H1 (cell line): ENCODE measurements around the gene RBM20. TPM values are rescaled to one million over a fixed set of nuclear protein-coding genes. Genes with fewer than 3 reads are reported as not detected.

Experiments
- CTCF ChIA-PET: fragments of 300-600 bp; sonication (Branson Sonifier 250); formaldehyde crosslinking; loops from one replicate; lab custom pipeline; 2021; ENCODE audit not compliant: partially characterized antibody; lab: Charles Lee
- POLR2A ChIA-PET: fragments of 300-600 bp; sonication (Branson Sonifier 250); formaldehyde crosslinking; loops from one replicate; lab custom pipeline; 2021; ENCODE audit warnings: inconsistent platforms; ENCODE audit not compliant: partially characterized antibody; lab: Charles Lee
- DNase-seq, 2 experiments: peaks; one replicate each; pipeline versions ENCODE4 v3.0.0 to v3.0.0-alpha.2; 2010 to 2022; ENCODE audit warnings: low spot score in 2 of 2, low read depth in 1 of 2, mixed read lengths in 1 of 2
- FAIRE-seq: peaks from 2 replicates; lab custom pipeline; 2011; peaks lifted over from hg19 to GRCh38; lab: Jason Lieb, UNC
- H2AFZ ChIP-seq: 2 replicates; pipeline ENCODE4 v1.8.1; 2012; ENCODE audit warnings: low read length, inconsistent platforms
- H2AK5ac ChIP-seq: 2 replicates; pipeline ENCODE4 v1.6.1; 2013; ENCODE audit warnings: low read depth, low read length
- H2BK120ac ChIP-seq: replicated peaks from 2 replicates; pipeline ENCODE3; 2013; ENCODE audit warnings: low read depth, low read length, inconsistent platforms
- H2BK12ac ChIP-seq: 2 replicates; pipeline ENCODE4 v1.6.1; 2013; ENCODE audit warnings: low read depth, low read length
- H2BK15ac ChIP-seq: 2 replicates; pipeline ENCODE4 v1.6.1; 2013; ENCODE audit warnings: low read length
- H2BK20ac ChIP-seq: 2 replicates; pipeline ENCODE4 v1.6.1; 2013; ENCODE audit warnings: low read length
- H2BK5ac ChIP-seq: 2 replicates; pipeline ENCODE4 v1.6.1; 2013; ENCODE audit warnings: low read depth, low read length
- H3K14ac ChIP-seq: 2 replicates; pipeline ENCODE4 v1.6.1; 2013; ENCODE audit warnings: inconsistent platforms; ENCODE audit not compliant: insufficient read length
- H3K18ac ChIP-seq: 2 replicates; pipeline ENCODE4 v1.6.1; 2013; ENCODE audit warnings: low read length; ENCODE audit errors: extremely low read depth
- H3K23ac ChIP-seq: 2 replicates; pipeline ENCODE4 v1.6.1; 2013; ENCODE audit warnings: inconsistent platforms; ENCODE audit not compliant: insufficient read length
- H3K23me2 ChIP-seq: 2 replicates; pipeline ENCODE4 v1.6.1; 2013; ENCODE audit warnings: low read depth, low read length
- H3K27ac ChIP-seq: 2 replicates; pipeline ENCODE4 v1.6.1; 2011; ENCODE audit warnings: low read depth, low read length, inconsistent platforms
- H3K27me3 ChIP-seq, 4 experiments: replicated peaks in 1 of 4; 1 replicate in 1 of 4; 2 replicates in 3 of 4; pipeline versions ENCODE4 v1.6.1 to v1.8.1; 2011 to 2013; ENCODE audit warnings: low read length in 3 of 4, mild to moderate bottlenecking in 3 of 4, inconsistent platforms in 2 of 4, mixed read lengths in 2 of 4, moderate library complexity in 1 of 4; ENCODE audit not compliant: control insufficient read depth in 3 of 4, insufficient read depth in 3 of 4; ENCODE audit errors: extremely low read depth in 1 of 4
- H3K36me3 ChIP-seq, 4 experiments: 2 replicates each; pipeline versions ENCODE4 v1.6.1 to v1.8.1; 2011 to 2013; ENCODE audit warnings: mild to moderate bottlenecking in 4 of 4, low read length in 3 of 4, moderate library complexity in 2 of 4, control low read depth in 1 of 4, inconsistent platforms in 1 of 4; ENCODE audit not compliant: insufficient read depth in 4 of 4, control insufficient read depth in 2 of 4
- H3K4ac ChIP-seq: replicated peaks from 2 replicates; pipeline ENCODE3; 2013; ENCODE audit warnings: low read length, low read depth, mixed read lengths, inconsistent platforms; ENCODE audit not compliant: insufficient read length
- H3K4me1 ChIP-seq, 4 experiments: replicated peaks in 1 of 4; 1 replicate in 1 of 4; 2 replicates in 3 of 4; pipeline versions ENCODE4 v1.6.1 to v1.8.1; 2011 to 2013; ENCODE audit warnings: low read length in 3 of 4, inconsistent platforms in 2 of 4, mixed read lengths in 1 of 4; ENCODE audit not compliant: insufficient read depth in 4 of 4, control insufficient read depth in 3 of 4
- H3K4me2 ChIP-seq, 2 experiments: 2 replicates each; pipeline versions ENCODE4 v1.6.1 to v1.8.1; 2011 to 2013; ENCODE audit warnings: low read depth in 2 of 2, low read length in 2 of 2, control low read depth in 1 of 2, inconsistent platforms in 1 of 2, mild to moderate bottlenecking in 1 of 2; ENCODE audit not compliant: insufficient read depth in 1 of 2
- H3K4me3 ChIP-seq, 4 experiments: fragments of 200-600, 300-600 bp in 1 of 4; sonication (generic), shearing (Covaris generic), sonication (Bioruptor Twin) in 1 of 4; 2 replicates each; pipeline versions ENCODE4 v1.5.1 to v1.8.1; 2011 to 2016; ENCODE audit warnings: low read length in 4 of 4, low read depth in 3 of 4, control low read depth in 2 of 4, inconsistent platforms in 2 of 4, mild to moderate bottlenecking in 2 of 4, mixed read lengths in 1 of 4, moderate library complexity in 1 of 4; ENCODE audit not compliant: insufficient read depth in 2 of 4; ENCODE audit errors: extremely low read depth in 1 of 4
- H3K56ac ChIP-seq: replicated peaks from 2 replicates; pipeline ENCODE3; 2013; ENCODE audit warnings: low read depth, mild to moderate bottlenecking, mixed read lengths, low read length, inconsistent platforms; ENCODE audit not compliant: insufficient read length
- H3K79me1 ChIP-seq: 2 replicates; pipeline ENCODE4 v1.6.1; 2013; ENCODE audit warnings: low read depth, low read length, control low read depth
- H3K79me2 ChIP-seq, 2 experiments: 2 replicates each; pipeline versions ENCODE4 v1.6.1 to v1.8.1; 2012 to 2013; ENCODE audit warnings: low read length in 2 of 2, mild to moderate bottlenecking in 2 of 2, inconsistent platforms in 1 of 2; ENCODE audit not compliant: insufficient read depth in 2 of 2, control insufficient read depth in 1 of 2
- H3K9ac ChIP-seq, 4 experiments: replicated peaks in 1 of 4; 1 replicate in 1 of 4; 2 replicates in 3 of 4; pipeline versions ENCODE4 v1.6.1 to v1.8.1; 2011 to 2013; ENCODE audit warnings: low read depth in 3 of 4, low read length in 3 of 4, control low read depth in 2 of 4, mild to moderate bottlenecking in 2 of 4, moderate library complexity in 2 of 4, inconsistent platforms in 1 of 4; ENCODE audit errors: extremely low read depth in 1 of 4
- H3K9me3 ChIP-seq, 2 experiments: 2 replicates each; pipeline versions ENCODE4 v1.6.1 to v1.8.1; 2012 to 2013; ENCODE audit warnings: mild to moderate bottlenecking in 2 of 2, moderate library complexity in 2 of 2, control low read depth in 1 of 2, inconsistent platforms in 1 of 2, low read depth in 1 of 2, low read length in 1 of 2, mixed read lengths in 1 of 2; ENCODE audit not compliant: insufficient read depth in 2 of 2
- H4K20me1 ChIP-seq, 2 experiments: replicated peaks in 1 of 2; 2 replicates each; pipeline versions ENCODE3 to v1.8.1; 2011 to 2013; ENCODE audit warnings: inconsistent platforms in 2 of 2, low read length in 2 of 2, mild to moderate bottlenecking in 1 of 2; ENCODE audit not compliant: insufficient read depth in 2 of 2, control insufficient read depth in 1 of 2
- H4K5ac ChIP-seq: 2 replicates; pipeline ENCODE4 v1.6.1; 2013; ENCODE audit warnings: low read length, low read depth, mixed read lengths, inconsistent platforms; ENCODE audit not compliant: insufficient read length
- H4K8ac ChIP-seq: 2 replicates; pipeline ENCODE4 v1.8.0; 2013; ENCODE audit warnings: mild to moderate bottlenecking, moderate library complexity, low read length, inconsistent platforms; ENCODE audit not compliant: insufficient read depth; ENCODE audit errors: extremely low read depth
- H4K91ac ChIP-seq: replicated peaks from 2 replicates; pipeline ENCODE3; 2013; ENCODE audit warnings: low read length, mixed read lengths, inconsistent platforms; ENCODE audit not compliant: insufficient read length
- BCL11A ChIP-seq, 2 experiments: IDR thresholded peaks; one replicate each; pipeline ENCODE4 v1.6.1; 2011; ENCODE audit warnings: low read depth in 2 of 2, low read length in 2 of 2, mild to moderate bottlenecking in 2 of 2
- CBX8 ChIP-seq: fragments of 300-800, 300-1000 bp; sonication (generic); IDR thresholded peaks from 2 replicates; pipeline ENCODE4 v1.7.1; 2016; ENCODE audit warnings: low read depth, low read length, borderline replicate concordance
- KDM1A ChIP-seq: fragments of 200-600, 300-600 bp; sonication (generic); IDR thresholded peaks from 2 replicates; pipeline ENCODE4 v1.7.1; 2016; ENCODE audit warnings: mild to moderate bottlenecking, low read length, borderline replicate concordance
- KDM5A ChIP-seq: fragments of 200-600 bp; IDR thresholded peaks from 2 replicates; pipeline ENCODE4 v1.7.1; 2012; ENCODE audit warnings: mild to moderate bottlenecking, low read length, inconsistent platforms, mixed read lengths
- POLR2AphosphoS5 ChIP-seq: IDR thresholded peaks from 2 replicates; pipeline ENCODE4 v1.6.1; 2011; ENCODE audit warnings: low read depth, low read length
- RFX5 ChIP-seq: IDR thresholded peaks from 2 replicates; pipeline ENCODE4 v1.6.1; 2011; ENCODE audit warnings: low read depth, low read length, improper control_type of control experiment, borderline replicate concordance
- RNF2 ChIP-seq: fragments of 200-900, 300-1000 bp; sonication (generic); IDR thresholded peaks from 2 replicates; pipeline ENCODE4 v1.7.1; 2016; ENCODE audit warnings: borderline replicate concordance, low read depth, mild to moderate bottlenecking, antibody characterized with exemption, low read length; ENCODE audit not compliant: poor library complexity, severe bottlenecking; ENCODE audit errors: missing control alignments
- SAP30 ChIP-seq: fragments of 300-600 bp; sonication (generic); IDR thresholded peaks from 2 replicates; pipeline ENCODE4 v1.7.1; 2012; ENCODE audit warnings: low read length, moderate library complexity, mild to moderate bottlenecking, inconsistent platforms; ENCODE audit not compliant: insufficient read depth, insufficient replicate concordance
- SIRT6 ChIP-seq: IDR thresholded peaks from one replicate; pipeline ENCODE4 v1.7.1; 2012; ENCODE audit warnings: low read length, inconsistent platforms
- TAF1 ChIP-seq: IDR thresholded peaks from 2 replicates; pipeline ENCODE4 v1.6.1; 2011; ENCODE audit warnings: mild to moderate bottlenecking, low read depth, low read length
- TEAD4 ChIP-seq: IDR thresholded peaks from 2 replicates; pipeline ENCODE4 v1.6.1; 2012; ENCODE audit warnings: low read depth, low read length, inconsistent platforms, mixed read lengths
- WGBS, 2 experiments: shearing (Covaris generic) in 1 of 2; methylation state at CpG; one replicate each; pipeline versions ENCODE4 v1.1.6 to v1.1.7; 2013 to 2015; ENCODE audit warnings: low lambda C conversion rate in 2 of 2, mixed read lengths in 2 of 2, inconsistent platforms in 1 of 2, low coverage in 1 of 2, missing lambda C conversion rate in 1 of 2; ENCODE audit not compliant: insufficient replicate concordance in 2 of 2, insufficient coverage in 1 of 2, insufficient read length in 1 of 2; ENCODE audit errors: extremely low coverage in 1 of 2, missing lambda C conversion rate in 1 of 2; 5-methylcytosine and 5-hydroxymethylcytosine counted together
- polyA plus RNA-seq, 7 experiments: library from polyadenylated mRNA; depleted of rRNA in 3 of 7; stranded (reverse) in 5 of 7; unstranded in 2 of 7; fragments of >200 nt in 5 of 7; fragments of 200-250 nt in 2 of 7; gene quantifications; 1 replicate in 5 of 7; 2 replicates in 1 of 7; 4 replicates in 1 of 7; pipeline versions ENCODE4 v1.2.1 to v1.2.3, GENCODE V29; 2011 to 2013; ENCODE audit warnings: missing spikeins in 2 of 7, mixed read lengths in 2 of 7
- total RNA-seq: library from RNA; stranded (reverse); fragmentation: NEBNext Ultra II Directional; extraction: Animal tissue kit (Norgen Biotek cat#: 25700); gene quantifications from 2 replicates; pipeline ENCODE4 v1.2.1, GENCODE V29; 2021

RBM20 gene
- total and polyA plus RNA-seq, 2 of the 8 experiments (the other 6 are each of a cell fraction or from before 2014, with no cell fraction given) = 0.05 to 0.63 TPM

DNA sequence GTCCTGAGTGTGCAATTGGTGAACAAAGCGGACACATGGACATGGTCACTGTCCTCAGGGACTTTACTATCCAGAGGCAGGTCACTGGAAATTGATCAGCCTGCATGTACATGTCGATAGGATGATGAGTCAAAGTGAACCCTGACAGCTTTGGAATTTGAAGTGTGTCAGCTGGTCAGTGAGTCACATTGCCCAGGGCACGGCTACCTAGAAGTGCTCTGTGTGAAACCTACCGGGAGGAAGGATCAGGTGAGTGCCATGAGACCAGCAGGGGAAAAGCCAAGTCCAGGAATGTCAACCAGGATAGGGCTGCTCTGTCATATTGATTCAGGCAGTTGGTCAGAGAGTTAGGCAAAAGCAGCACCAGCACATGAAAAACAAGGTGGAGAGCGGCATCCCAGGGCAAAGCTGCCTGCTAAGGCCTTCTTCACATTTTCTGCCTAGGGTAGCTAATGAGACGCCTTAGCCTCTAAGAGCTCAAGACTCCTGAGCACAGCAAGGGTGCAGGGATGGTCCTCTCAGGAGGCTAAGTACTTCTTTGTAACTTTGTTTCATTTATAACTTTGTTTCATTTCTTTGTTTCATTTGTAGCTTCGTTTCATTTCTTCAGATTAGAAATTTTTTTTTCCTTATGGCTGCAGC, 208.2 kb downstream of the RBM20 start:
- 0 out of 2 replicates have a peak overlapping the region, but pooled peaks have one; percentile 38 for H2AFZ ChIP-seq
- ChIA-PET POLR2A (interaction anchor here (2.0 kb wide), 1 partner anchor 19 kb away, joined by 5 read pairs; the partner anchor contains the start of gene PDCD4), CTCF (interaction anchor here (0.9 to 1.6 kb wide), 4 partner anchors 8 to 50 kb away, joined by 3 read pairs; no protein-coding TSS in a partner anchor)
- no peak overlapping the region for H4K91ac ChIP-seq
- no peak overlapping the region for H3K27ac ChIP-seq
- no peaks in the 10 kb centered on the region for H3K36me3 ChIP-seq
- H3K9me3 ChIP-seq = no peaks in the 10 kb centered on the region
- H3K56ac ChIP-seq = no peak overlapping the region
- FAIRE-seq (no peak), DNase-seq (peak in 1 of 2 experiments; percentile 38)
- no peak overlapping the region for H4K5ac ChIP-seq
- 76% methylated on average over 7 of the region's 7 CpGs; no CpG with 5 or more reads in 1 of the 2 experiments for WGBS, 2 experiments
- H2AK5ac ChIP-seq = no peak overlapping the region
- 0 out of 2 replicates have a peak overlapping the region, but pooled peaks have one; percentile 50 for H2BK12ac ChIP-seq
- H3K4me1 ChIP-seq = no peaks in the 10 kb centered on the region
- no peak overlapping the region for H4K8ac ChIP-seq
- no peak overlapping the region for H3K4me3 ChIP-seq
- no peaks in the 10 kb centered on the region for H4K20me1 ChIP-seq
- H3K79me1 ChIP-seq = no peaks in the 10 kb centered on the region
- H3K14ac ChIP-seq = no peak overlapping the region
- H2BK5ac ChIP-seq = no peak overlapping the region
- no peaks in the 10 kb centered on the region for H3K79me2 ChIP-seq
- no peak overlapping the region for H3K18ac ChIP-seq
- H2BK120ac ChIP-seq = no peak overlapping the region
- H3K4me2 ChIP-seq = no peak overlapping the region
- H3K4ac ChIP-seq = no peak overlapping the region
- no peaks in the 10 kb centered on the region for H3K23me2 ChIP-seq
- H2BK20ac ChIP-seq = no peak overlapping the region
- H3K9ac ChIP-seq = no peak overlapping the region
- H3K27me3 ChIP-seq = no peaks in the 10 kb centered on the region
- H2BK15ac ChIP-seq = no peak overlapping the region
- no peak overlapping the region for H3K23ac ChIP-seq
- TF ChIP-seq TAF1 = no peak
- no peak for TF ChIP-seq KDM5A
- no peak for TF ChIP-seq CBX8
- no peak for TF ChIP-seq KDM1A
- TF ChIP-seq RNF2 = no peak
- no peak for TF ChIP-seq SIRT6
- TF ChIP-seq BCL11A (IDR thresholded peaks at IDR 0.05; ENCODE audit: low read depth in 2 of 2, low read length in 2 of 2) = no peak
- no peak for TF ChIP-seq SAP30
- TF ChIP-seq POLR2AphosphoS5 = no peak
- TF ChIP-seq RFX5 = no peak
- no peak for TF ChIP-seq TEAD4
